ENCODE data around the gene BEND2.
"Not testable (repeated sequence)": the region's sequence is repeated elsewhere in the genome, so short reads cannot be mapped to it uniquely, and the experiment has no call there.

Gene BEND2

DNA sequence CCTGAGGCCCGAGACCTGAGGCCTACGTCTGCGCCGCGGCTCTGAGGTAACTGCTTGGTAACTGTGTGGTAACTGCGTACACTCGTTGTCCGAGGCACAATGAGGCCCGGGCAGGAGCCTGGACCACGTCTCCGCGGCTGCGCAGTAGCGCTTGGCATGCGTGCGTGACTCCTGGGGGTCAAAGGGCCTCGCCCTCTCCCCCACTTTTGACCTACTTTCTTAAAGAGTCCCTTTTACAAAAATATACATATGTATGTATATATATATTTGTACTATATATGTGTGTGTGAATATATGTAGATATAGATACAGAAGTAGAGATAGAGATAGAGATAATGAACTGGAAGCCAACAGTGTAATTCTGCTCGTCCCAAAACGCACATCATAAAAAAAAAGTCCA lies at the start of gene BEND2:
Gene BEND2, minus strand, starts transcription at position 101 of the 400 bp plus-strand sequence. CDS start 136 bp downstream, outside the sequence.
- no peaks in the 10 kb centered on the region for H3K27me3 Mint-ChIP-seq
- DNase-seq (ENCODE audit: low spot score in 2 of 2), result no peak
- no peaks in the 10 kb centered on the region for H3K4me1 Mint-ChIP-seq
- H3K36me3 Mint-ChIP-seq, result no peaks in the 10 kb centered on the region
- ATAC-seq (ENCODE audit: low read depth), result no peak
- peaks cover 3% of the 10 kb centered on the region for H3K9me3 Mint-ChIP-seq
- no peak within 1 kb of the TSS for H3K27ac Mint-ChIP-seq
- no peak within 1 kb of the TSS for H3K4me3 Mint-ChIP-seq

DNA sequence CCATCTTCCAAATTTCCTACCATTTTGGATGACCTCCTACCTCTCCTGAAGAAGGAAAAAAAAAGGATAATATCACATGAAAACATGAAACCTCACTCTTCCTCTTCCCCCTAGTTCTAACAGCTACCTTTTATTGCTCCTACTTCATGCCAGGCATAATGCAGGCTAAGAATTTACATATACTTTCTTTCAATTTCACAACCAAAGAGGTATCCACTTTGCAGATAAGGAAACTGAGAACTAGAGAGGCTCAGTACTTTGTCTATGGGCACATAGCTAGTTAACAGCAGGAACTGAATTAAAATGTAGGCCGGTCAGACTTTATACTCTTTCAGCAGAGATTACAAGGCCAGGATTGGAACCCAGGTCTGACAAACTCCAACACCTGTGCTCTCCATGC lies 34.4 kb upstream of the BEND2 start:
- no peak for DNase-seq (ENCODE audit: low spot score in 2 of 2)
- H3K36me3 Mint-ChIP-seq, result peaks cover 10% of the 10 kb centered on the region
- peaks cover 2% of the 10 kb centered on the region for H3K9me3 Mint-ChIP-seq
- H3K27me3 Mint-ChIP-seq, result no peaks in the 10 kb centered on the region
- H3K4me3 Mint-ChIP-seq, result no peak overlapping the region
- no peaks in the 10 kb centered on the region for H3K4me1 Mint-ChIP-seq
- no peak for ATAC-seq (ENCODE audit: low read depth)
- H3K27ac Mint-ChIP-seq, result no peak overlapping the region

DNA sequence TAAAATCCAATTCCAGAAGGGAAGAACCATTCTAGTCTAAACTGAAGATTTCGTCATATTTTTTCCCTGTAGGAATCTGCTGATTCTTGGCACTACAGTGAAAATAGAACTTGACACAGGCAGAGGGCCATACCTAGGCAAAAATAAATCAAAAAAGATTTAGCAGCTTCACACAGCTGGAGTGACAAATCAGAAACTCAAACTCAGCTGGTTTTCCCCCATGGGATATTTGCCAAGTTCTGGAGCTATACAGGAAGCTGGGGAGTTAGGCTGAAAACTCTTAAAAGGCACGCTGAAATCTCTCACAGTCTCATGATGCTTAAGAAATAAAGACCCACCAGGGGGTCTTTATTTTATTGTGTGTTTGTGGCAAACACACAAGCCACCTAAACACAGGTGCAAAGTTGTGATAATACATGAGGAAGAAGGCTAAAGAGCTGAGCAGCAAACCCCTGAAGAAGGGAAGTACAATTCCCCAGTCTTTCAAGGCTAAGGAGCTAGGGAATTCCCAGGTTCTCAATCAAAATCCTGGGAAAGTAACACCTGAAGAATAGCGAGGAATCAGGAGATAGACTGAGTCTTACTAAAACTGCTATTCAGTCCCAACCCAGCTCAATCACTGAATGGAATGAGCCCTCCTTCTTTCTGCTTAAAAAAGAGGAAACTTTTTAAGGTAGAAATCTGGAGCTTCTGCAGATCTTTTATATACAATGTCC lies 32.1 kb upstream of the BEND2 start:
- Mint-ChIP-seq H3K4me3 (no peak overlapping the region), H3K36me3 (peaks cover 10% of the 10 kb centered on the region), H3K27me3 (no peaks in the 10 kb centered on the region), H3K9me3 (peaks cover 2% of the 10 kb centered on the region), H3K27ac (no peak overlapping the region), H3K4me1 (no peaks in the 10 kb centered on the region)
- DNase-seq (ENCODE audit: low spot score in 2 of 2), result no peak
- no peak for ATAC-seq (ENCODE audit: low read depth)

DNA sequence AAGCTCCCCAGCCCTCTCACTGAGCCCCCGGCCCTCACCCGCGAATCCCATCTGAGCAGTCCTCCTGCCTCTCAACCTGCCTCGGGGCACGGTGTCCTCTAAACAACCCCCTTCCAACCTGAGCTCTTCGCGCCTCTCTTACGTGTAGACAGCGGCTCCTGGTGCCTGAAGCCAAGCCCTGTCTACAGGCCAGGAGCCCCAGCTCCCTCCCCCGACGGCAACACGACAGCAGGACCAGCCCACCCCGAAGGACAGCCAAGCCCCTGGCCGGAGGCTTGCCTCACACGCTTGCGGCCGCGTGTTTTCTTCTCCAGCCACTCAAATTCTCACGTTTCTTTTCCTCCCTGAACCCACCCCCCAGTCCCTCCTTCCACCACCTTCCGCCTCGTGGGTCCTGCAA lies 9.0 kb upstream of the BEND2 start:
- DNase-seq (ENCODE audit: low spot score in 2 of 2); H3K27me3 Mint-ChIP-seq; H3K36me3 Mint-ChIP-seq; H3K4me1 Mint-ChIP-seq; H3K27ac Mint-ChIP-seq; H3K4me3 Mint-ChIP-seq; ATAC-seq (ENCODE audit: low read depth); H3K9me3 Mint-ChIP-seq: not testable (repeated sequence)

DNA sequence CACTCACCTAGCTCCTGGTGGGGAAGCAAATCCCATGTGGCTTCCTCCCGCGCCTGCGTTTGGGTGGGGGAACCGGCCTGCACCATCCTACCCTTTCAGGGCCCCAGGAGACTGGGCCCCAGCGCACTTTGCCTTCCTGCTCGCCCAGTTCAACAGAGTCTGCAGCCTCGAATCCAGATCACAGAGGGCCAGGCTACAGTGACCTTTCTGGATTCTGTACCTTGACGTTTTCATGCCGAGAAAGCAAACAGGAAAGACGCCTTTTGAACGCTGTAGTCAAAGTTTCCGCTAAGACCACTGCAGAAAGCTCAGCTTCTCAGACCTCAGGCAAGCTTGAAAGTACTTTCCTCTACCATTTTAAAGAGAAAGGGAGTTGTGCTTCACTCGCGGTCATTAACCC lies 7.4 kb upstream of the BEND2 start:
- Mint-ChIP-seq H3K4me3 (no peak overlapping the region), H3K27ac (no peak overlapping the region), H3K9me3 (no peaks in the 10 kb centered on the region), H3K4me1 (no peaks in the 10 kb centered on the region), H3K27me3 (no peaks in the 10 kb centered on the region), H3K36me3 (no peaks in the 10 kb centered on the region)
- ATAC-seq (ENCODE audit: low read depth) (no peak), DNase-seq (ENCODE audit: low spot score in 2 of 2) (no peak)

DNA sequence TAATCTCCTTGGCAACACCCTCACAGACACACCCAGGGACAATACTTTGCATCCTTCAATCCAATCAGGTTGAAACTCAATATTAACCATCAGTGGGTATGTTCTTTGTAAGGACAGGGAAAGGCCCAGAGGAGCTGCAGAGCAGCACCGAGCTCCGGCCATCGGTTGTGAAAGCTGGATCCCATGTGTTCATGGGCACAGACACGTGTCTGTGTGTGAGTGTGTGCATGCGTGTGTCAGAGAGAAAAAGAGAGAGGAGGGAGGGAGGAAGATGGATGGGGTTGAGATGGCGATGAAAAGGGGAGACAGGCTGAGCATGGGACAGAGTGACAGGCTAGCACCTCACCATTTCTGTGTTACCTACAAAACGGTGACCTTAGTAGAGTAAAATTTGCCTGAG lies 6.8 kb upstream of the BEND2 start:
- H3K9me3 Mint-ChIP-seq, result no peaks in the 10 kb centered on the region
- H3K36me3 Mint-ChIP-seq, result no peaks in the 10 kb centered on the region
- no peaks in the 10 kb centered on the region for H3K4me1 Mint-ChIP-seq
- no peaks in the 10 kb centered on the region for H3K27me3 Mint-ChIP-seq
- H3K4me3 Mint-ChIP-seq, result no peak overlapping the region
- H3K27ac Mint-ChIP-seq, result no peak overlapping the region
- ATAC-seq (ENCODE audit: low read depth) (no peak), DNase-seq (ENCODE audit: low spot score in 2 of 2) (no peak)

DNA sequence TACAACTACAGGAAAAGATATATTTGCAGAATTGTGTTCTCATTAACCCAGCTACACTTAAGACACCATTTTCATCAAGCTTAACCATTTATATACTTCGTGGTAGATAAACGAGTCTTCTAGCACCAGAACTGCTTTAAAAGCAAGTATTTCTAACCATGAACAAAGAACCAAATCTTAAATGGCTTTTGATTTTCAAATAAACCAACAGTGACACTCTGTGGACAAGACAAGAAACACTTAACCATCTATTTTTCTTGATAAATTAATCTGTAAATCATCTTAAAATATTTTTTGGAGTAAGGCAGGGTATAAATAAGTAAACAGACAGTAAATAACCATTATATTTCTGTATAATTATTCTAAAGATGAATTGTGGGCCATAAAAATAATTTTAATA lies 10.2 kb downstream of the BEND2 start:
- Mint-ChIP-seq H3K36me3 (no peaks in the 10 kb centered on the region), H3K4me1 (no peaks in the 10 kb centered on the region), H3K9me3 (no peaks in the 10 kb centered on the region), H3K27ac (no peak overlapping the region), H3K27me3 (no peaks in the 10 kb centered on the region), H3K4me3 (no peak overlapping the region)
- DNase-seq (ENCODE audit: low spot score in 2 of 2), result no peak
- ATAC-seq (ENCODE audit: low read depth), result no peak

DNA sequence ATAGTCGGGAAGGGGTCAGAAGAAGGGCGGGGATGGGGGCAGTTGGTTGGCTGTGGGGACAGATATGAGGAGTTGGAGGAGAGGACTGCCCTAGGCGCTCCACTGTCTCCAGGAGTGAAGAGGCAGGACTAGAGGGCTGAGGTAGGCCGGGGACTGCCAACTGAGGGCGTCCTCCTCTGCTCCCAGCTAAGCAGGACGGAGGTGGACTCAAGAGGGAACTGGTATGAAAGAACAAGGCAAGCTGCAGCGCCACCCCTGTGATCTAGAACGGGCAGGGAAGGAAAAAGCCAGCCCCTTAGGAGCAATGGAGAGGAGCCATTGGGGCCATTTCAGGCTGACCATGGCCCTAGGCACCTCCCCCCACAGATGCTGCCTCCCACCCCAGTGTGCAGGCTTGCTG lies 14.0 kb downstream of the BEND2 start:
- ATAC-seq (ENCODE audit: low read depth) (no peak), DNase-seq (ENCODE audit: low spot score in 2 of 2) (no peak)
- H3K4me1 Mint-ChIP-seq, result no peaks in the 10 kb centered on the region
- H3K27ac Mint-ChIP-seq, result no peak overlapping the region
- H3K27me3 Mint-ChIP-seq, result no peaks in the 10 kb centered on the region
- peaks cover 2% of the 10 kb centered on the region for H3K9me3 Mint-ChIP-seq
- no peak overlapping the region for H3K4me3 Mint-ChIP-seq
- H3K36me3 Mint-ChIP-seq, result no peaks in the 10 kb centered on the region

DNA sequence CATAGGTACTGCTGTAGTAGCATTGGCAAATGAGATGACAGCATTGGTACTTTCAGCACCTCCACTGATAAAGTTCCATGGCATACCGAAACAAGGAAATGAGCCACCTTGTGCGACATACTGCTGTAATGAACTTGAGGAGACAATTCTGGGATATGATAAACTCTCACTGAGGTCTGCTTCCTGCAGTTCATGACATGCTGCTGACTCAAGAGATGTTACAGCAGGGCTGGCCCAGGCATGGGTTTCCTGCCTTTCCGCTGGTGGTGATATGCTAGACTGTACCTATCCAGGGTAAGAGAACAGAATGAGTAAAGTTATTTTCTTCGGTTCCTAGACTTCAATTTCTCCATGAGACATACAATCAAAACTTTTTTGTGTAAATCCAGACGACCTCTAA lies 17.1 kb downstream of the BEND2 start:
- H3K27me3 Mint-ChIP-seq, result no peaks in the 10 kb centered on the region
- DNase-seq (ENCODE audit: low spot score in 2 of 2) (no peak), ATAC-seq (ENCODE audit: low read depth) (no peak)
- H3K4me1 Mint-ChIP-seq, result no peaks in the 10 kb centered on the region
- H3K36me3 Mint-ChIP-seq, result no peaks in the 10 kb centered on the region
- H3K9me3 Mint-ChIP-seq, result peaks cover 2% of the 10 kb centered on the region
- H3K27ac Mint-ChIP-seq, result no peak overlapping the region
- no peak overlapping the region for H3K4me3 Mint-ChIP-seq

DNA sequence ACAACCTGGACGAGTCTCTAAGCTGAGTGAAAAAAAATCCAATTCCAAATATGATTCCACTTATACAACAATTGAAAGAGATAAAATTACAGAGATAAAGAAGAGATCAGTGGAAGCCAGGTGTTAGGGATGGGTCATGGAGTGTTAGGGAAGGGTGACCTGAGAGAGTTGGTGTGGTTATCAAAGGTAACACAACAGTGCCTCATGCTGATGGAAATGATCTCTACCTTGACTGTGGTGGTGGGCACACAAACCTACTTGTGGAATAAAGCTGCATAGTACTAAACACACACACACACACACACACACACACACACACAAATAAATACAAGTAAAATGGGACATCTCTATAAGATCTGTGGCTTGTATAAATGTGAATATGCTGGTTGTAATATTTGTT lies 26.0 kb downstream of the BEND2 start:
- Mint-ChIP-seq H3K36me3 (no peaks in the 10 kb centered on the region), H3K4me1 (no peaks in the 10 kb centered on the region), H3K4me3 (no peak overlapping the region), H3K27me3 (no peaks in the 10 kb centered on the region), H3K27ac (no peak overlapping the region), H3K9me3 (no peaks in the 10 kb centered on the region)
- DNase-seq (ENCODE audit: low spot score in 2 of 2), result no peak
- ATAC-seq (ENCODE audit: low read depth), result no peak

DNA sequence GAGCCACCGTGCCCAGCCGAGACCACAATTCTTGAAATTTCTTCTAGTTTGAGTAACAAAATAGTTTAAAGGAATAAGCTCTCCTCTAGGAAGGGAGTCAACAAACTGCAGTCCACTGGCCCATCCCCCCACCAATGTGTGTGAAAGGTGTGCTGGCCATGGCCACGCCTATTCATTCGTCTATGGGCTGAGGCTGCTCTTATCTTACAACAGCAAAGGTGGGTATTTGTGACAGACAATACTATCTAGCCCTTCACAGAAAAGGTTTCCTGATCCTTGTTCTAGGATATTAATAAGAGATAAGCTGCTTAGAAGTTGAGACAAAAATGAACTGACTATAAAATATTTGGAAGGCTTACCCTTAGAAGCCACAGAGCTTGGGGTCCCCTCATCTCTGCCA lies 41.2 kb downstream of the BEND2 start:
- Mint-ChIP-seq H3K4me1 (no peaks in the 10 kb centered on the region), H3K27me3 (no peaks in the 10 kb centered on the region), H3K36me3 (no peaks in the 10 kb centered on the region), H3K4me3 (no peak overlapping the region), H3K9me3 (no peaks in the 10 kb centered on the region), H3K27ac (no peak overlapping the region)
- ATAC-seq (ENCODE audit: low read depth), result no peak
- no peak for DNase-seq (ENCODE audit: low spot score in 2 of 2)

DNA sequence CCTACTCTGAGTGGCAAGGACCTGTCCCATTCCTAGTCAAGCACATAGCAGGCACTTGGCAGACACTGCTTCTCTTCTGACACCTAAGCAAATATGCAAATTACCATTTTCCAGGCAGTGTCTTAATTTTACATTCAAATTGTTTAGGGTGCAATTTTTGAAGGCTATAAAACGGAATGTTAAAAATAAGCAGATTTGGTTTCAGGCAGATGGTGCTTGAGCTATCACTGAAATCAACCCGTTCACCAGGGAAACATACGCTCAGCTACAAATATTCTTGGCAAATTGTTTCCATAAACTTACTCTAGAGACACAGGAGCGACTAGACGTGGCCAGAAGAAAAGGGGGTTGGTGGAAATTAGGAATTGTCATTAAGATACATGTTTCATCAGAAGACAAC lies 45.7 kb downstream of the BEND2 start:
- H3K27ac Mint-ChIP-seq, result no peak overlapping the region
- H3K4me1 Mint-ChIP-seq, result no peaks in the 10 kb centered on the region
- H3K9me3 Mint-ChIP-seq, result no peaks in the 10 kb centered on the region
- no peaks in the 10 kb centered on the region for H3K36me3 Mint-ChIP-seq
- ATAC-seq (ENCODE audit: low read depth), result no peak
- H3K27me3 Mint-ChIP-seq, result no peaks in the 10 kb centered on the region
- no peak overlapping the region for H3K4me3 Mint-ChIP-seq
- no peak for DNase-seq (ENCODE audit: low spot score in 2 of 2)

DNA sequence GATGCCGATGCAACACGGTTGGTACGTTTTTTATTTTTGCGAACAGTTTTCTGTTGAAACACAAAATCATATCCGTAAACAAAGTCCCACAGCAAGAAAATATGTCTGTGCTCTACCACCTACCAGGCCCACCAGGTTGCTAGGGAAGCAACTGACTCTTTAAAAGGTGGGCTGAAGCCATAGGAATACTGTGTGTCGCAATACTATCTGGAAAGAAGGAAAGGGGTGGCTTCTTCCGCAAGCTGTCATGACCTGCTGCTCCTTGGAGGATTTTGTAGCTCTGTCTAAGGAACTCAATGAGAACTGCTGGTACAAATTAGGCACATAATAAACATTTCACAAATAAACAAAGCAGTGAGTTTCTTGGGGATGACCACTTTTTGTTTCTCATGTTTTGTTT lies 46.5 kb downstream of the BEND2 start:
- DNase-seq (ENCODE audit: low spot score in 2 of 2), result no peak
- H3K27me3 Mint-ChIP-seq, result no peaks in the 10 kb centered on the region
- H3K4me3 Mint-ChIP-seq, result no peak overlapping the region
- no peaks in the 10 kb centered on the region for H3K4me1 Mint-ChIP-seq
- H3K36me3 Mint-ChIP-seq, result no peaks in the 10 kb centered on the region
- ATAC-seq (ENCODE audit: low read depth), result no peak
- no peak overlapping the region for H3K27ac Mint-ChIP-seq
- H3K9me3 Mint-ChIP-seq, result no peaks in the 10 kb centered on the region

DNA sequence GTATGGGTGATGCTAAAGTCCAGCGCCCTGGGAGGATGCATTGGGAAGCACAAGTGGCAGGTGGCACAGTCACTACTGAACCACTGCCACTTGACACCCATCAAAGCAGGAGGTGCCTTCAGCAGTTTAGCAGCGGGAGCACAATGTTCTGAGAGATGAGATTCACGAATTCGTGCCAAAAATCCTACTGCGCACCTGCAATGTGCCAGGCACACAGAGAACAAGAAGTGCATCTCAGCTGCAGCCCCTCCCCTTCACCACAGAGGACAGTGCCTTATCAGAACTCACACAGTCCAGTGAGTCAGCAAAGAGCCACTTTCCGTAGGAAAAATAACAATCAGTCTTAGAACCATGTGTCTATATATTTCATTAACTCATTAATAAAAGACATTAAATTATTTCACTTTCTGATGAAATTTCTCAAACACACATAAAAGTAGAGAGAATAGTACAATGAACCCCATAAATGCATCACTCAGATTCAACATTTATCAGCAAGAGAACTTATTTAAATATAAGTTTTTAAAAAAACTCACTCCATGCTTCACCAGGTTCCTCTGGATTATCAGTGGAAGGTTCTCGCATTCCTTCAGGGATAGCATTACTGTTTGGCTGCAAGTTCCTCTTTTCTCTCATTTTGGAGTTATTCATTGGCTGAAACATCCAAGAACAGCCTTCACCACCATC lies 47.0 kb downstream of the BEND2 start:
- H3K27ac Mint-ChIP-seq, result no peak overlapping the region
- no peaks in the 10 kb centered on the region for H3K9me3 Mint-ChIP-seq
- no peaks in the 10 kb centered on the region for H3K36me3 Mint-ChIP-seq
- no peak overlapping the region for H3K4me3 Mint-ChIP-seq
- DNase-seq (ENCODE audit: low spot score in 2 of 2) (no peak), ATAC-seq (ENCODE audit: low read depth) (no peak)
- no peaks in the 10 kb centered on the region for H3K4me1 Mint-ChIP-seq
- H3K27me3 Mint-ChIP-seq, result no peaks in the 10 kb centered on the region

DNA sequence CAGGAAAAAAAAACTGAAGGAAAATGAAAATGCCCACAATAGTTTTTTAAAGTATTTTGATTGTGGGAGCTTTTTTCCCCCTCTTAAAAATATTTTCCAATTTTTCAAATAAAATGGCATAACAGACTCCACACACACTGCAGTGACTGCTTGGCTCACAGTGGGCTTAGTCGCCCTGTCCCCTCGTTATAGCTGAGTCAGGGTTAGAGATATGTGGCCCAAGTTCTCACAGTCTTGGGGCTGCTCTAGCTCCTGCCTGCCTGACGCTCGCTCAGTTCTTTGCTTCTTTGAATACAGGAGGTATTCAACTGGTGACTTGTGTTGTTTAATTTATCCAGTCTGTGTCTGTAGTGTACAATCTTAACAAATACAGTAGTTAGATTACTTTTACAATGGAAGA lies 47.7 kb downstream of the BEND2 start:
- Mint-ChIP-seq H3K27me3 (no peaks in the 10 kb centered on the region), H3K27ac (no peak overlapping the region), H3K4me1 (no peaks in the 10 kb centered on the region), H3K4me3 (no peak overlapping the region), H3K9me3 (no peaks in the 10 kb centered on the region), H3K36me3 (no peaks in the 10 kb centered on the region)
- DNase-seq (ENCODE audit: low spot score in 2 of 2), result no peak
- no peak for ATAC-seq (ENCODE audit: low read depth)
